Esophagus muscularis mucosa (tissue), 4 donors: ENCODE results near the gene GDF9.

Source experiments
- CTCF ChIP-seq, 3 experiments: fragments of 200-600 bp in 2 of 3; fragments of 450-650 bp in 1 of 3; sonication (generic) in 2 of 3; IDR thresholded peaks; one replicate each; pipeline ENCODE4 v1.5.1; 2017 to 2019; ENCODE audit warnings: antibody characterized with exemption in 3 of 3, mild to moderate bottlenecking in 2 of 3, moderate library complexity in 1 of 3
- EP300 ChIP-seq: sonication (generic); formaldehyde crosslinking; IDR thresholded peaks from one replicate; pipeline ENCODE4 v1.6.1; 2017; ENCODE audit warnings: antibody characterized with exemption
- POLR2A ChIP-seq: fragments of 450-650 bp; IDR thresholded peaks from one replicate; pipeline ENCODE4 v1.6.1; 2017; ENCODE audit warnings: antibody characterized with exemption, moderate library complexity, mild to moderate bottlenecking, low read depth
- POLR2AphosphoS5 ChIP-seq, 2 donors: sonication (generic); formaldehyde crosslinking; IDR thresholded peaks; one replicate each; pipeline ENCODE4 v1.6.1; 2017; ENCODE audit warnings: antibody characterized with exemption in 2 of 2

GRCh38 chr5:132905938-132906337 is 39.7 kb upstream of the GDF9 start:
- no peak for TF ChIP-seq CTCF (IDR thresholded peaks at IDR 0.05)
- no peak for TF ChIP-seq POLR2AphosphoS5 (IDR thresholded peaks at IDR 0.05)
- TF ChIP-seq EP300, result no peak
- no peak for TF ChIP-seq POLR2A
